SK-N-SH (cell line): Measurements from ENCODE around the gene NPAS3. TPM values are rescaled to one million over a fixed set of nuclear protein-coding genes. Genes with fewer than 3 reads are reported as not detected.

Experiments
- CTCF ChIA-PET: fragments of 300-600, 350-600 bp; formaldehyde crosslinking; extraction: SDS; loops from one replicate; lab custom pipeline; 2021; lab: Yijun Ruan, JAX
- POLR2A ChIA-PET: fragments of 350-600 bp; sonication (Branson Sonifier 250); formaldehyde crosslinking; extraction: SDS; loops from one replicate; lab custom pipeline; 2020; ENCODE audit warnings: antibody characterized with exemption, inconsistent platforms; lab: Yijun Ruan, JAX
- DNase-seq: peaks from one replicate; pipeline ENCODE4 v3.0.0; 2012
- H2AFZ ChIP-seq: fragments of 200-600 bp; sonication (generic); 2 replicates; pipeline ENCODE4 v1.8.1; 2016; ENCODE audit warnings: antibody characterized with exemption, mild to moderate bottlenecking, low read depth
- H3F3A ChIP-seq: fragments of 200-600 bp; sonication (generic); replicated peaks from 2 replicates; pipeline ENCODE3; 2016; ENCODE audit warnings: antibody characterized with exemption, mild to moderate bottlenecking; ENCODE audit not compliant: insufficient read depth
- H3K27ac ChIP-seq, 2 experiments: fragments of 200-500 bp in 1 of 2; fragments of 200-600 bp in 1 of 2; sonication (Bioruptor generic) in 1 of 2; sonication (generic), shearing (Covaris generic) in 1 of 2; 2 replicates each; pipeline versions ENCODE4 v1.5.1 to v1.6.1; 2014 to 2016; ENCODE audit warnings: low read depth in 2 of 2, inconsistent platforms in 1 of 2, low read length in 1 of 2, mild to moderate bottlenecking in 1 of 2, mixed read lengths in 1 of 2
- H3K27me3 ChIP-seq: fragments of 200-600 bp; sonication (generic), shearing (Covaris generic); 2 replicates; pipeline ENCODE4 v1.6.1; 2016; ENCODE audit warnings: mixed run types; ENCODE audit not compliant: insufficient read depth
- H3K36me3 ChIP-seq, 2 experiments: fragments of 200-500 bp in 1 of 2; fragments of 200-600 bp in 1 of 2; sonication (Bioruptor generic) in 1 of 2; sonication (generic) in 1 of 2; replicated peaks in 1 of 2; 2 replicates each; pipeline versions ENCODE3 to v1.5.1; 2014 to 2016; ENCODE audit warnings: low read length in 1 of 2, mild to moderate bottlenecking in 1 of 2; ENCODE audit not compliant: insufficient read depth in 2 of 2, control insufficient read depth in 1 of 2
- H3K4me1 ChIP-seq, 2 experiments: fragments of 200-500 bp in 1 of 2; fragments of 200-600 bp in 1 of 2; sonication (Bioruptor generic) in 1 of 2; sonication (generic), shearing (Covaris generic) in 1 of 2; 2 replicates each; pipeline versions ENCODE4 v1.5.1 to v1.6.1; 2014 to 2016; ENCODE audit warnings: low read depth in 1 of 2, low read length in 1 of 2, mixed run types in 1 of 2; ENCODE audit not compliant: insufficient read depth in 2 of 2, control insufficient read depth in 1 of 2
- H3K4me2 ChIP-seq: fragments of 200-600 bp; sonication (generic), shearing (Covaris generic); 2 replicates; pipeline ENCODE4 v1.6.1; 2017; ENCODE audit warnings: mixed run types
- H3K4me3 ChIP-seq, 2 experiments: fragments of 200-500 bp in 1 of 2; fragments of 200-600 bp in 1 of 2; sonication (Bioruptor generic) in 1 of 2; sonication (generic), shearing (Covaris generic) in 1 of 2; 2 replicates each; pipeline versions ENCODE4 v1.5.1 to v1.8.1; 2014 to 2016; ENCODE audit warnings: low read depth in 2 of 2, inconsistent platforms in 1 of 2, low read length in 1 of 2, mild to moderate bottlenecking in 1 of 2, mixed read lengths in 1 of 2, moderate library complexity in 1 of 2
- H3K79me2 ChIP-seq: fragments of 200-600 bp; sonication (generic); 2 replicates; pipeline ENCODE4 v1.8.1; 2017; ENCODE audit warnings: mild to moderate bottlenecking; ENCODE audit not compliant: insufficient read depth
- H3K9ac ChIP-seq: fragments of 200-600 bp; sonication (generic); 2 replicates; pipeline ENCODE4 v1.6.1; 2017; ENCODE audit warnings: mixed run types
- H3K9me2 ChIP-seq: fragments of 200-600 bp; sonication (generic); 2 replicates; pipeline ENCODE4 v1.6.1; 2017; ENCODE audit warnings: mixed run types
- H3K9me3 ChIP-seq: fragments of 200-600 bp; sonication (generic); 2 replicates; pipeline ENCODE4 v1.6.1; 2017; ENCODE audit warnings: mixed run types, mild to moderate bottlenecking, moderate library complexity
- H4K20me1 ChIP-seq: fragments of 200-600 bp; sonication (generic); 2 replicates; pipeline ENCODE4 v1.6.1; 2017; ENCODE audit warnings: mild to moderate bottlenecking, mixed run types; ENCODE audit not compliant: insufficient read depth
- CTCF ChIP-seq: fragments of 200-600 bp; sonication (generic); IDR thresholded peaks from 2 replicates; pipeline ENCODE4 v1.6.1; 2017; ENCODE audit warnings: antibody characterized with exemption, mild to moderate bottlenecking, moderate library complexity
- FOSL2 ChIP-seq: IDR thresholded peaks from 2 replicates; pipeline ENCODE4 v1.4.0; 2012; ENCODE audit warnings: low read depth, mild to moderate bottlenecking, moderate library complexity, borderline replicate concordance
- GATA2 ChIP-seq: sonication (generic); formaldehyde crosslinking; IDR thresholded peaks from 2 replicates; pipeline ENCODE4 v1.5.0; 2020; ENCODE audit warnings: mild to moderate bottlenecking, missing genetic modification reagents
- JUND ChIP-seq: IDR thresholded peaks from 2 replicates; pipeline ENCODE4 v1.4.0; 2012
- MEF2A ChIP-seq: IDR thresholded peaks from 2 replicates; pipeline ENCODE4 v1.4.0; 2012; ENCODE audit warnings: low read depth, borderline replicate concordance
- PBX3 ChIP-seq: IDR thresholded peaks from 2 replicates; pipeline ENCODE4; 2012
- POLR2AphosphoS5 ChIP-seq: IDR thresholded peaks from 2 replicates; pipeline ENCODE4 v1.6.1; 2012; ENCODE audit warnings: low read depth, low read length
- TCF12 ChIP-seq: IDR thresholded peaks from 2 replicates; pipeline ENCODE4 v1.4.0; 2012
- USF1 ChIP-seq: IDR thresholded peaks from 2 replicates; pipeline ENCODE4 v1.4.0; 2012; ENCODE audit warnings: low read depth, borderline replicate concordance
- USF2 ChIP-seq: fragments of 150-350 bp; IDR thresholded peaks from 2 replicates; pipeline ENCODE4 v1.6.1; 2017; ENCODE audit warnings: antibody characterized with exemption, low read length, low read depth, borderline replicate concordance
- WGBS: methylation state at CpG from one replicate; pipeline ENCODE4 v1.1.6; 2017; ENCODE audit warnings: low lambda C conversion rate; 5-methylcytosine and 5-hydroxymethylcytosine counted together
- polyA plus RNA-seq, 3 experiments: library from polyadenylated mRNA; depleted of rRNA; stranded (reverse); fragments of >200 nt; gene quantifications; 2 replicates each; pipeline ENCODE4 v1.2.3, GENCODE V29; 2012

Gene NPAS3
- polyA plus RNA-seq, 1 of the 3 experiments (the other 2 are of a cell fraction): 4.3 TPM

GRCh38 chr14:33402604-33403003, 463.9 kb downstream of the NPAS3 start (continued):
- TF ChIP-seq CTCF: no peak
- no peak for TF ChIP-seq GATA2 (CRISPR knock-in tag)
- no peak for TF ChIP-seq TCF12
- no peak for TF ChIP-seq PBX3
- TF ChIP-seq MEF2A: no peak
- TF ChIP-seq, all 33 proteins: peak for 0

GRCh38 chr14:33404054-33404453, 465.4 kb downstream of the NPAS3 start:
- Histone ChIP-seq H3K79me2 (no peaks in the 10 kb centered on the region), H3K9me2 (no peaks in the 10 kb centered on the region), H3F3A (no peaks in the 10 kb centered on the region), H4K20me1 (no peaks in the 10 kb centered on the region), H3K36me3 (no peaks in the 10 kb centered on the region), H3K4me3 (no peak overlapping the region), H3K27me3 (no peaks in the 10 kb centered on the region), H2AFZ (no peak overlapping the region), H3K9me3 (no peaks in the 10 kb centered on the region), H3K4me1 (peaks cover 4 to 5% of the 10 kb centered on the region in 2 experiments; a peak in 3 of 4 replicates), H3K9ac (no peak overlapping the region), H3K4me2 (no peak overlapping the region), H3K27ac (peak overlapping the region in 1 of 2 experiments; percentile 43; a peak in 2 of 4 replicates)
- no peak for DNase-seq
- WGBS: 16% methylated on average over 1 of the region's 1 CpG
- POLR2A ChIA-PET: no interaction called here
- TF ChIP-seq CTCF (peak; percentile 40), JUND (peak; percentile 45), FOSL2 (peak; percentile 67; the same call in 1 of the 2 replicates), TCF12 (peak; percentile 7; the same call in 1 of the 2 replicates), POLR2AphosphoS5 (no peak)
- CTCF ChIA-PET: interaction anchor here (1.6 kb wide), 2 partner anchors 9 to 389 kb away, joined by 3 to 4 read pairs; no protein-coding TSS in a partner anchor

GRCh38 chr14:33404964-33405574, 466.4 kb downstream of the NPAS3 start:
- WGBS: 88% methylated on average over 1 of the region's 1 CpG
- no peak overlapping the region for H2AFZ ChIP-seq
- POLR2A ChIA-PET: no interaction called here

More at GRCh38 chr14:33404964-33405574, 466.4 kb downstream of the NPAS3 start:
- no peak for TF ChIP-seq USF1
- TF ChIP-seq USF2: no peak
- TF ChIP-seq, all 33 proteins: peak for 0
- DNase-seq: no peak
- Histone ChIP-seq H3K36me3 (no peaks in the 10 kb centered on the region), H3F3A (peaks cover 4% of the 10 kb centered on the region), H3K27me3 (no peaks in the 10 kb centered on the region), H3K9ac (no peak overlapping the region), H4K20me1 (no peaks in the 10 kb centered on the region), H3K4me1 (peaks cover 4 to 5% of the 10 kb centered on the region in 2 experiments; a peak in 3 of 4 replicates), H3K79me2 (no peaks in the 10 kb centered on the region), H3K4me2 (no peak overlapping the region), H3K4me3 (no peak overlapping the region), H3K9me2 (no peaks in the 10 kb centered on the region), H3K9me3 (no peaks in the 10 kb centered on the region), H3K27ac (no peak overlapping the region)
- CTCF ChIA-PET: interaction anchor here (1.6 kb wide), 2 partner anchors 10 to 388 kb away, joined by 3 to 4 read pairs; no protein-coding TSS in a partner anchor
